Endothelial cell of hepatic sinusoid (primary cell): ENCODE data around the gene CD7.

Experiments used
- in situ Hi-C: cut with HindIII; loops from 2 replicates; pipeline ENCODE4 v1.10.0; 2017; ENCODE audit warnings: low sequenced_read_pairs

CD7 gene

GRCh38 chr17:82329683-82330321 is 12.4 kb upstream of the CD7 start:
- in situ Hi-C loops: loop anchor here (10.0 kb wide), 1 partner anchor 295 kb away; the partner anchor contains the start of genes DCXR and RAC3

GRCh38 chr17:82328994-82329507 is 11.6 kb upstream of the CD7 start:
- in situ Hi-C loops: no loop called here

GRCh38 chr17:82328141-82328993 is 11.0 kb upstream of the CD7 start:
- in situ Hi-C loops: no loop called here

- in situ Hi-C loops: no loop called here
Observed at GRCh38 chr17:82327757-82328140, 10.3 kb upstream of the CD7 start.

- in situ Hi-C loops: no loop called here
Observed at GRCh38 chr17:82327289-82327688, 9.9 kb upstream of the CD7 start.

GRCh38 chr17:82325286-82326180 is 8.1 kb upstream of the CD7 start:
- in situ Hi-C loops: no loop called here

- in situ Hi-C loops: no loop called here
Observed at GRCh38 chr17:82324566-82325285, 7.3 kb upstream of the CD7 start.

GRCh38 chr17:82323514-82324234 is 6.3 kb upstream of the CD7 start:
- in situ Hi-C loops: no loop called here

- in situ Hi-C loops: no loop called here
Observed at GRCh38 chr17:82322526-82323453, 5.4 kb upstream of the CD7 start.

- in situ Hi-C loops: no loop called here
Observed at GRCh38 chr17:82321947-82322466, 4.6 kb upstream of the CD7 start.

GRCh38 chr17:82320956-82321927 is 3.8 kb upstream of the CD7 start:
- in situ Hi-C loops: no loop called here

GRCh38 chr17:82320140-82320840 is 2.9 kb upstream of the CD7 start:
- in situ Hi-C loops: no loop called here

- in situ Hi-C loops: no loop called here
Observed at GRCh38 chr17:82319619-82320062, 2.2 kb upstream of the CD7 start.

GRCh38 chr17:82318772-82319606 is 1.6 kb upstream of the CD7 start:
- in situ Hi-C loops: no loop called here

GRCh38 chr17:82318169-82318498 is 726 bp upstream of the CD7 start:
- in situ Hi-C loops: no loop called here
